H1 (cell line): ENCODE data around the gene NDUFB3. TPM values are rescaled to one million over a fixed set of nuclear protein-coding genes. Genes with fewer than 3 reads are reported as not detected.

ENCODE experiments used
- CTCF ChIA-PET: fragments of 300-600 bp; sonication (Branson Sonifier 250); formaldehyde crosslinking; loops from one replicate; lab custom pipeline; 2021; ENCODE audit not compliant: partially characterized antibody; lab: Charles Lee
- POLR2A ChIA-PET: fragments of 300-600 bp; sonication (Branson Sonifier 250); formaldehyde crosslinking; loops from one replicate; lab custom pipeline; 2021; ENCODE audit warnings: inconsistent platforms; ENCODE audit not compliant: partially characterized antibody; lab: Charles Lee
- DNase-seq, 2 experiments: peaks; one replicate each; pipeline versions ENCODE4 v3.0.0 to v3.0.0-alpha.2; 2010 to 2022; ENCODE audit warnings: low spot score in 2 of 2, low read depth in 1 of 2, mixed read lengths in 1 of 2
- FAIRE-seq: peaks from 2 replicates; lab custom pipeline; 2011; peaks lifted over from hg19 to GRCh38; lab: Jason Lieb, UNC
- H2AFZ ChIP-seq: 2 replicates; pipeline ENCODE4 v1.8.1; 2012; ENCODE audit warnings: low read length, inconsistent platforms
- H2AK5ac ChIP-seq: 2 replicates; pipeline ENCODE4 v1.6.1; 2013; ENCODE audit warnings: low read depth, low read length
- H2BK120ac ChIP-seq: replicated peaks from 2 replicates; pipeline ENCODE3; 2013; ENCODE audit warnings: low read depth, low read length, inconsistent platforms
- H2BK12ac ChIP-seq: 2 replicates; pipeline ENCODE4 v1.6.1; 2013; ENCODE audit warnings: low read depth, low read length
- H2BK15ac ChIP-seq: 2 replicates; pipeline ENCODE4 v1.6.1; 2013; ENCODE audit warnings: low read length
- H2BK20ac ChIP-seq: 2 replicates; pipeline ENCODE4 v1.6.1; 2013; ENCODE audit warnings: low read length
- H2BK5ac ChIP-seq: 2 replicates; pipeline ENCODE4 v1.6.1; 2013; ENCODE audit warnings: low read depth, low read length
- H3K14ac ChIP-seq: 2 replicates; pipeline ENCODE4 v1.6.1; 2013; ENCODE audit warnings: inconsistent platforms; ENCODE audit not compliant: insufficient read length
- H3K18ac ChIP-seq: 2 replicates; pipeline ENCODE4 v1.6.1; 2013; ENCODE audit warnings: low read length; ENCODE audit errors: extremely low read depth
- H3K23ac ChIP-seq: 2 replicates; pipeline ENCODE4 v1.6.1; 2013; ENCODE audit warnings: inconsistent platforms; ENCODE audit not compliant: insufficient read length
- H3K23me2 ChIP-seq: 2 replicates; pipeline ENCODE4 v1.6.1; 2013; ENCODE audit warnings: low read depth, low read length
- H3K27ac ChIP-seq: 2 replicates; pipeline ENCODE4 v1.6.1; 2011; ENCODE audit warnings: low read depth, low read length, inconsistent platforms
- H3K27me3 ChIP-seq, 4 experiments: replicated peaks in 1 of 4; 1 replicate in 1 of 4; 2 replicates in 3 of 4; pipeline versions ENCODE4 v1.6.1 to v1.8.1; 2011 to 2013; ENCODE audit warnings: low read length in 3 of 4, mild to moderate bottlenecking in 3 of 4, inconsistent platforms in 2 of 4, mixed read lengths in 2 of 4, moderate library complexity in 1 of 4; ENCODE audit not compliant: control insufficient read depth in 3 of 4, insufficient read depth in 3 of 4; ENCODE audit errors: extremely low read depth in 1 of 4
- H3K36me3 ChIP-seq, 4 experiments: 2 replicates each; pipeline versions ENCODE4 v1.6.1 to v1.8.1; 2011 to 2013; ENCODE audit warnings: mild to moderate bottlenecking in 4 of 4, low read length in 3 of 4, moderate library complexity in 2 of 4, control low read depth in 1 of 4, inconsistent platforms in 1 of 4; ENCODE audit not compliant: insufficient read depth in 4 of 4, control insufficient read depth in 2 of 4
- H3K4ac ChIP-seq: replicated peaks from 2 replicates; pipeline ENCODE3; 2013; ENCODE audit warnings: low read length, low read depth, mixed read lengths, inconsistent platforms; ENCODE audit not compliant: insufficient read length
- H3K4me1 ChIP-seq, 4 experiments: replicated peaks in 1 of 4; 1 replicate in 1 of 4; 2 replicates in 3 of 4; pipeline versions ENCODE4 v1.6.1 to v1.8.1; 2011 to 2013; ENCODE audit warnings: low read length in 3 of 4, inconsistent platforms in 2 of 4, mixed read lengths in 1 of 4; ENCODE audit not compliant: insufficient read depth in 4 of 4, control insufficient read depth in 3 of 4
- H3K4me2 ChIP-seq, 2 experiments: 2 replicates each; pipeline versions ENCODE4 v1.6.1 to v1.8.1; 2011 to 2013; ENCODE audit warnings: low read depth in 2 of 2, low read length in 2 of 2, control low read depth in 1 of 2, inconsistent platforms in 1 of 2, mild to moderate bottlenecking in 1 of 2; ENCODE audit not compliant: insufficient read depth in 1 of 2
- H3K4me3 ChIP-seq, 4 experiments: fragments of 200-600, 300-600 bp in 1 of 4; sonication (generic), shearing (Covaris generic), sonication (Bioruptor Twin) in 1 of 4; 2 replicates each; pipeline versions ENCODE4 v1.5.1 to v1.8.1; 2011 to 2016; ENCODE audit warnings: low read length in 4 of 4, low read depth in 3 of 4, control low read depth in 2 of 4, inconsistent platforms in 2 of 4, mild to moderate bottlenecking in 2 of 4, mixed read lengths in 1 of 4, moderate library complexity in 1 of 4; ENCODE audit not compliant: insufficient read depth in 2 of 4; ENCODE audit errors: extremely low read depth in 1 of 4
- H3K56ac ChIP-seq: replicated peaks from 2 replicates; pipeline ENCODE3; 2013; ENCODE audit warnings: low read depth, mild to moderate bottlenecking, mixed read lengths, low read length, inconsistent platforms; ENCODE audit not compliant: insufficient read length
- H3K79me1 ChIP-seq: 2 replicates; pipeline ENCODE4 v1.6.1; 2013; ENCODE audit warnings: low read depth, low read length, control low read depth
- H3K79me2 ChIP-seq, 2 experiments: 2 replicates each; pipeline versions ENCODE4 v1.6.1 to v1.8.1; 2012 to 2013; ENCODE audit warnings: low read length in 2 of 2, mild to moderate bottlenecking in 2 of 2, inconsistent platforms in 1 of 2; ENCODE audit not compliant: insufficient read depth in 2 of 2, control insufficient read depth in 1 of 2
- H3K9ac ChIP-seq, 4 experiments: replicated peaks in 1 of 4; 1 replicate in 1 of 4; 2 replicates in 3 of 4; pipeline versions ENCODE4 v1.6.1 to v1.8.1; 2011 to 2013; ENCODE audit warnings: low read depth in 3 of 4, low read length in 3 of 4, control low read depth in 2 of 4, mild to moderate bottlenecking in 2 of 4, moderate library complexity in 2 of 4, inconsistent platforms in 1 of 4; ENCODE audit errors: extremely low read depth in 1 of 4
- H3K9me3 ChIP-seq, 2 experiments: 2 replicates each; pipeline versions ENCODE4 v1.6.1 to v1.8.1; 2012 to 2013; ENCODE audit warnings: mild to moderate bottlenecking in 2 of 2, moderate library complexity in 2 of 2, control low read depth in 1 of 2, inconsistent platforms in 1 of 2, low read depth in 1 of 2, low read length in 1 of 2, mixed read lengths in 1 of 2; ENCODE audit not compliant: insufficient read depth in 2 of 2
- H4K20me1 ChIP-seq, 2 experiments: replicated peaks in 1 of 2; 2 replicates each; pipeline versions ENCODE3 to v1.8.1; 2011 to 2013; ENCODE audit warnings: inconsistent platforms in 2 of 2, low read length in 2 of 2, mild to moderate bottlenecking in 1 of 2; ENCODE audit not compliant: insufficient read depth in 2 of 2, control insufficient read depth in 1 of 2
- H4K5ac ChIP-seq: 2 replicates; pipeline ENCODE4 v1.6.1; 2013; ENCODE audit warnings: low read length, low read depth, mixed read lengths, inconsistent platforms; ENCODE audit not compliant: insufficient read length
- H4K8ac ChIP-seq: 2 replicates; pipeline ENCODE4 v1.8.0; 2013; ENCODE audit warnings: mild to moderate bottlenecking, moderate library complexity, low read length, inconsistent platforms; ENCODE audit not compliant: insufficient read depth; ENCODE audit errors: extremely low read depth
- H4K91ac ChIP-seq: replicated peaks from 2 replicates; pipeline ENCODE3; 2013; ENCODE audit warnings: low read length, mixed read lengths, inconsistent platforms; ENCODE audit not compliant: insufficient read length
- CEBPB ChIP-seq: IDR thresholded peaks from 2 replicates; pipeline ENCODE4 v1.6.1; 2012; ENCODE audit warnings: low read depth, low read length
- EP300 ChIP-seq, 2 experiments: IDR thresholded peaks; 1 replicate in 1 of 2; 2 replicates in 1 of 2; pipeline ENCODE4 v1.6.1; 2011 to 2012; ENCODE audit warnings: low read depth in 2 of 2, low read length in 2 of 2, mild to moderate bottlenecking in 2 of 2, borderline replicate concordance in 1 of 2, inconsistent platforms in 1 of 2, moderate library complexity in 1 of 2
- HDAC6 ChIP-seq: IDR thresholded peaks from one replicate; pipeline ENCODE4 v1.7.1; 2012; ENCODE audit warnings: low read depth, mild to moderate bottlenecking, inconsistent platforms, low read length, moderate library complexity
- KDM5A ChIP-seq: fragments of 200-600 bp; IDR thresholded peaks from 2 replicates; pipeline ENCODE4 v1.7.1; 2012; ENCODE audit warnings: mild to moderate bottlenecking, low read length, inconsistent platforms, mixed read lengths
- NANOG ChIP-seq: IDR thresholded peaks from 2 replicates; pipeline ENCODE4 v1.6.1; 2011; ENCODE audit warnings: low read length, low read depth, mild to moderate bottlenecking, inconsistent platforms; ENCODE audit not compliant: insufficient read depth, poor library complexity, severe bottlenecking
- PHF8 ChIP-seq: fragments of 200-600 bp; sonication (generic); conservative IDR thresholded peaks from 2 replicates; pipeline ENCODE4 v1.7.1; 2012; ENCODE audit warnings: low read depth, mild to moderate bottlenecking, inconsistent platforms, low read length, moderate library complexity
- SUZ12 ChIP-seq: fragments of 200-600 bp; sonication (generic); IDR thresholded peaks from 2 replicates; pipeline ENCODE4 v1.6.1; 2012; ENCODE audit warnings: mild to moderate bottlenecking, inconsistent platforms, low read length, moderate library complexity, mixed read lengths
- TAF7 ChIP-seq: optimal IDR thresholded peaks from 2 replicates; pipeline ENCODE3; 2011; ENCODE audit warnings: low read depth, mild to moderate bottlenecking, inconsistent platforms, low read length, moderate library complexity, borderline replicate concordance
- WGBS, 2 experiments: shearing (Covaris generic) in 1 of 2; methylation state at CpG; one replicate each; pipeline versions ENCODE4 v1.1.6 to v1.1.7; 2013 to 2015; ENCODE audit warnings: low lambda C conversion rate in 2 of 2, mixed read lengths in 2 of 2, inconsistent platforms in 1 of 2, low coverage in 1 of 2, missing lambda C conversion rate in 1 of 2; ENCODE audit not compliant: insufficient replicate concordance in 2 of 2, insufficient coverage in 1 of 2, insufficient read length in 1 of 2; ENCODE audit errors: extremely low coverage in 1 of 2, missing lambda C conversion rate in 1 of 2; 5-methylcytosine and 5-hydroxymethylcytosine counted together
- polyA plus RNA-seq, 7 experiments: library from polyadenylated mRNA; depleted of rRNA in 3 of 7; stranded (reverse) in 5 of 7; unstranded in 2 of 7; fragments of >200 nt in 5 of 7; fragments of 200-250 nt in 2 of 7; gene quantifications; 1 replicate in 5 of 7; 2 replicates in 1 of 7; 4 replicates in 1 of 7; pipeline versions ENCODE4 v1.2.1 to v1.2.3, GENCODE V29; 2011 to 2013; ENCODE audit warnings: missing spikeins in 2 of 7, mixed read lengths in 2 of 7
- total RNA-seq: library from RNA; stranded (reverse); fragmentation: NEBNext Ultra II Directional; extraction: Animal tissue kit (Norgen Biotek cat#: 25700); gene quantifications from 2 replicates; pipeline ENCODE4 v1.2.1, GENCODE V29; 2021
- TF ChIP-seq, protein P1 (sequence below): IDR thresholded peaks from 2 replicates; pipeline ENCODE4 v1.6.1; 2012; ENCODE audit warnings: inconsistent platforms
- TF ChIP-seq, protein P2 (sequence below): IDR thresholded peaks from 2 replicates; pipeline ENCODE4 v1.6.1; 2012; ENCODE audit warnings: low read length, inconsistent platforms
- TF ChIP-seq, protein P3 (sequence below): IDR thresholded peaks from 2 replicates; pipeline ENCODE4 v1.6.1; 2012; ENCODE audit warnings: inconsistent platforms

NDUFB3 gene
- total and polyA plus RNA-seq, 2 of the 8 experiments (the other 6 are each of a cell fraction or from before 2014, with no cell fraction given), result 38.2 to 55.3 TPM

DNA sequence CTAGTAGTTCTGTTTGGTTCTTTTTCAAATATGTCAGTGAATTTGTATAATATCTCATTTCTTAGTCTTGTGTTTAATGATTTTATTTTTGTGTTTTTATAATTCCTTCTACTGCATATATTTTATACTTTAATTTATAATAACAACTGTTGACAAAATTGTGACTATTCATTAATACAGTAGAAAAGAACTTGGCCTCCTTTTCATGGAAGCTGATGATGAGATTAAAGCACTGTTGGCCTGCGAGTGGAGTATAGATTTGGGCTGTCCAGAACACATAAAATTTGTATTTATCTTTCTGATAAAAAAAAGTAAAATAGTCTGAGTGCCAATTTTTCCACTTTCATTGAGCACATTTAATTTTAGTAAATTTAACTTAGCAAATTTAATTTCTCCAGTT lies 56.2 kb downstream of the NDUFB3 start:
- Histone ChIP-seq H4K91ac (no peak overlapping the region), H3K14ac (no peak overlapping the region), H2BK15ac (no peak overlapping the region), H3K23me2 (no peaks in the 10 kb centered on the region), H2BK120ac (no peak overlapping the region), H2BK20ac (no peak overlapping the region), H3K4me2 (no peak overlapping the region), H3K4me3 (no peak overlapping the region), H4K20me1 (no peaks in the 10 kb centered on the region), H4K5ac (no peak overlapping the region), H3K18ac (no peak overlapping the region), H3K79me1 (no peaks in the 10 kb centered on the region), H3K23ac (no peak overlapping the region), H2AFZ (no peak overlapping the region), H4K8ac (no peak overlapping the region), H3K36me3 (no peaks in the 10 kb centered on the region), H3K27me3 (no peaks in the 10 kb centered on the region), H2BK5ac (no peak overlapping the region), H3K9ac (no peak overlapping the region), H3K56ac (no peak overlapping the region), H3K9me3 (no peaks in the 10 kb centered on the region), H2AK5ac (no peak overlapping the region), H3K27ac (no peak overlapping the region), H3K79me2 (no peaks in the 10 kb centered on the region), H2BK12ac (no peak overlapping the region), H3K4ac (no peak overlapping the region), H3K4me1 (peaks cover 0 to 7% (median 2%) of the 10 kb centered on the region in 4 experiments; a peak in 4 of 7 replicates)
- no peak for DNase-seq
- no peak for FAIRE-seq
- CTCF ChIA-PET, result interaction anchor here (0.9 to 1.2 kb wide), 3 partner anchors 13 to 22 kb away, joined by 3 to 6 read pairs (median 3); partner anchors contain the start of gene CFLAR
- WGBS, 2 experiments, result 100% methylated on average over 1 of the region's 1 CpG; no CpG with 5 or more reads in 1 of the 2 experiments
- POLR2A ChIA-PET, result interaction anchor here (1.6 kb wide), 1 partner anchor 12 kb away, joined by 7 read pairs; the partner anchor contains the start of gene CFLAR
- TF ChIP-seq PHF8, result no peak
- TF ChIP-seq TAF7, result no peak
- TF ChIP-seq, protein P1, sequence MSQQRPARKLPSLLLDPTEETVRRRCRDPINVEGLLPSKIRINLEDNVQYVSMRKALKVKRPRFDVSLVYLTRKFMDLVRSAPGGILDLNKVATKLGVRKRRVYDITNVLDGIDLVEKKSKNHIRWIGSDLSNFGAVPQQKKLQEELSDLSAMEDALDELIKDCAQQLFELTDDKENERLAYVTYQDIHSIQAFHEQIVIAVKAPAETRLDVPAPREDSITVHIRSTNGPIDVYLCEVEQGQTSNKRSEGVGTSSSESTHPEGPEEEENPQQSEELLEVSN, result no peak
- no peak for TF ChIP-seq EP300 (IDR thresholded peaks at IDR 0.05; ENCODE audit: borderline replicate concordance in 1 of 2, low read depth in 2 of 2, low read length in 2 of 2)
- no peak for TF ChIP-seq NANOG
- no peak for TF ChIP-seq CEBPB
- TF ChIP-seq, protein P2, sequence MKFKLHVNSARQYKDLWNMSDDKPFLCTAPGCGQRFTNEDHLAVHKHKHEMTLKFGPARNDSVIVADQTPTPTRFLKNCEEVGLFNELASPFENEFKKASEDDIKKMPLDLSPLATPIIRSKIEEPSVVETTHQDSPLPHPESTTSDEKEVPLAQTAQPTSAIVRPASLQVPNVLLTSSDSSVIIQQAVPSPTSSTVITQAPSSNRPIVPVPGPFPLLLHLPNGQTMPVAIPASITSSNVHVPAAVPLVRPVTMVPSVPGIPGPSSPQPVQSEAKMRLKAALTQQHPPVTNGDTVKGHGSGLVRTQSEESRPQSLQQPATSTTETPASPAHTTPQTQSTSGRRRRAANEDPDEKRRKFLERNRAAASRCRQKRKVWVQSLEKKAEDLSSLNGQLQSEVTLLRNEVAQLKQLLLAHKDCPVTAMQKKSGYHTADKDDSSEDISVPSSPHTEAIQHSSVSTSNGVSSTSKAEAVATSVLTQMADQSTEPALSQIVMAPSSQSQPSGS, result no peak
- TF ChIP-seq HDAC6, result no peak
- no peak for TF ChIP-seq KDM5A
- TF ChIP-seq, protein P3, sequence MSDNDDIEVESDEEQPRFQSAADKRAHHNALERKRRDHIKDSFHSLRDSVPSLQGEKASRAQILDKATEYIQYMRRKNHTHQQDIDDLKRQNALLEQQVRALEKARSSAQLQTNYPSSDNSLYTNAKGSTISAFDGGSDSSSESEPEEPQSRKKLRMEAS, result no peak
- TF ChIP-seq SUZ12, result no peak
